ENCODE data around the gene RET.
A peak's percentile ranks its signal among the peaks of the same experiment; 100 is the strongest.

The RET gene

DNA sequence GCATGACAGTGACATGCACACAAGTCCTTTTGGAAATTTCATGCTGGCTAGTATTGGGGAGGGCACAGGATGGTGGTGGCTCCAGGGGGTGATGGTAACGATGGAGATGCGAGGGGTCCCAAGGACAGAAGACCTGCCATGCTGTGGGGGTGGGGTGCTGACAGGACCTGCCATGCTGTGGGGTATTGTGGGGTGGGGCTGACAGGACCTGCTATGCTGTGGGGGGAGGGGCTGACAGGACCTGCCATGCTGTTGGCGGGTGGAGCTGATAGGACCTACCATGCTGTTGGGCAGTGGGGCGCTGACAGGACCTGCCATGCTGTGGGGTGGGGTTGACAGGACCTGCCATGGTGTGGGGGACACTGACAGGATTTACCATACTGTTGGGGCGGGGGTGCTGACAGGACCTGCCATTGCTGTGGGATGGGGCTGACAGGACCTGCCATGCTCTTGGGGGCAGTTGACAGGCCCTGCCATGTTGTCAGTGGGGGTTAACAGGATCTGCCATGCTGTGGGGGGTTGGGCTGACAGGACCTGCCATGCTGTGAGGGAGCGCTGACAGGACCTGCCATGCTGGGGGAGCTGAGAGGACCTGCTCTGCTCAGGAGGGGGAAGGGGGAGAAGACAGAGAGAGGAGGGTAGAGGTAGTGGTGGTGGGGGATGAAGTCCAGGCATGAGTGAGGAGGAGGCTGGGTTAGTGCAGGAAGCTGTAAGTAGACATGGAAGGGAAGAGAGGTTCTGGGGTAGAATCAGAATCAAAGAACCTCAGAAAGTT is 36.2 kb upstream of the RET start:
- no peak overlapping the region for H3K4me3 ChIP-seq
- DNase-seq (ENCODE audit: low spot score) = no peak
- H3K27ac ChIP-seq = no peak overlapping the region
- TF ChIP-seq, protein P1, sequence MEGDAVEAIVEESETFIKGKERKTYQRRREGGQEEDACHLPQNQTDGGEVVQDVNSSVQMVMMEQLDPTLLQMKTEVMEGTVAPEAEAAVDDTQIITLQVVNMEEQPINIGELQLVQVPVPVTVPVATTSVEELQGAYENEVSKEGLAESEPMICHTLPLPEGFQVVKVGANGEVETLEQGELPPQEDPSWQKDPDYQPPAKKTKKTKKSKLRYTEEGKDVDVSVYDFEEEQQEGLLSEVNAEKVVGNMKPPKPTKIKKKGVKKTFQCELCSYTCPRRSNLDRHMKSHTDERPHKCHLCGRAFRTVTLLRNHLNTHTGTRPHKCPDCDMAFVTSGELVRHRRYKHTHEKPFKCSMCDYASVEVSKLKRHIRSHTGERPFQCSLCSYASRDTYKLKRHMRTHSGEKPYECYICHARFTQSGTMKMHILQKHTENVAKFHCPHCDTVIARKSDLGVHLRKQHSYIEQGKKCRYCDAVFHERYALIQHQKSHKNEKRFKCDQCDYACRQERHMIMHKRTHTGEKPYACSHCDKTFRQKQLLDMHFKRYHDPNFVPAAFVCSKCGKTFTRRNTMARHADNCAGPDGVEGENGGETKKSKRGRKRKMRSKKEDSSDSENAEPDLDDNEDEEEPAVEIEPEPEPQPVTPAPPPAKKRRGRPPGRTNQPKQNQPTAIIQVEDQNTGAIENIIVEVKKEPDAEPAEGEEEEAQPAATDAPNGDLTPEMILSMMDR (IDR thresholded peaks at IDR 0.05) = no peak

DNA sequence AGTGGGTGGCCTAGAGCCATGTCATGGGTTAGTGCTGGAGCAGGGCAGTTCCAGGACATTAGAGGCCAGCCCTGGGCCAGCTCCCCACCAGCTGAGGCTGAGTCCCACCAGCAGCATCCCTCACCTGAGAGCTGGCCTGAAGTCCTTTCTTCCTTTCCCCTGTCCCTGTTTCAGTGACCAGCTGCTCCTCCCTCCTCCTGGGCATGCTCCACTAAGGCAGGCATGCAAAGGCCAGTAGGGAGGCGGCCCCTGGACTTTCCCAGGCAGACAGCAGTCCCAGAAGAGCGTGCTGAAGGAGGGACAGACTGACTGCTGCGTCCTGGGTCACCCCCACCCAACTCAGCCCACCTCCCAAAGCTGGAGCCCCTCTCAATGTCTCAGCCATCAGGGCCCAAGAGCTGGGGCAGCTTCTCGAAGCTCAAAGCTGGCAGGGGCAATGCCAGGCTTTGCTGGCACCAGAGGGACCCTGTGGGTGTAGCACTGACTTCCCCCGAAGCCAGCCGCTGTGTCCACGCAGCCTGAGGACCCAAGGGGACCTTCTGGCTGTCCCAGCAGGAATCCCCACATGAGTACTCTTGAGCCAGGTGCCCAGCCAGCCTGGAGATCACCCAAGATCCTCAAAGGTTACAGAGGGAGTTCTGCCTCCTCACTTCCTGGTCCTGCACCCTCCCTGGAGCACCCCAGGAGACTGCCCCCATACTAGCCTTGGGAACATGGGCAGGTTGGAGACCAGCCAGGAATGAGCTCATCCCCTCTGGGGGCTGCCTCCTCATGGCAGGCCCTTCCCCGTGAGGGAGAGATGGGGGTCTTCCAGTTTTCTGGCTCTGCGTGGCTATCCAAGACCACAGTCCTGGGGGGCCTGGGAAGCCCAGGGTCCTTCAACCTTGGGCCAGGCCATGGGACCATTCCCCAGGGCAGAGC is 35.2 kb upstream of the RET start:
- Histone ChIP-seq H3K4me3 (no peak overlapping the region), H3K27ac (no peak overlapping the region)
- no peak for DNase-seq (ENCODE audit: low spot score)
- TF ChIP-seq, protein P1 (IDR thresholded peaks at IDR 0.05) = no peak

DNA sequence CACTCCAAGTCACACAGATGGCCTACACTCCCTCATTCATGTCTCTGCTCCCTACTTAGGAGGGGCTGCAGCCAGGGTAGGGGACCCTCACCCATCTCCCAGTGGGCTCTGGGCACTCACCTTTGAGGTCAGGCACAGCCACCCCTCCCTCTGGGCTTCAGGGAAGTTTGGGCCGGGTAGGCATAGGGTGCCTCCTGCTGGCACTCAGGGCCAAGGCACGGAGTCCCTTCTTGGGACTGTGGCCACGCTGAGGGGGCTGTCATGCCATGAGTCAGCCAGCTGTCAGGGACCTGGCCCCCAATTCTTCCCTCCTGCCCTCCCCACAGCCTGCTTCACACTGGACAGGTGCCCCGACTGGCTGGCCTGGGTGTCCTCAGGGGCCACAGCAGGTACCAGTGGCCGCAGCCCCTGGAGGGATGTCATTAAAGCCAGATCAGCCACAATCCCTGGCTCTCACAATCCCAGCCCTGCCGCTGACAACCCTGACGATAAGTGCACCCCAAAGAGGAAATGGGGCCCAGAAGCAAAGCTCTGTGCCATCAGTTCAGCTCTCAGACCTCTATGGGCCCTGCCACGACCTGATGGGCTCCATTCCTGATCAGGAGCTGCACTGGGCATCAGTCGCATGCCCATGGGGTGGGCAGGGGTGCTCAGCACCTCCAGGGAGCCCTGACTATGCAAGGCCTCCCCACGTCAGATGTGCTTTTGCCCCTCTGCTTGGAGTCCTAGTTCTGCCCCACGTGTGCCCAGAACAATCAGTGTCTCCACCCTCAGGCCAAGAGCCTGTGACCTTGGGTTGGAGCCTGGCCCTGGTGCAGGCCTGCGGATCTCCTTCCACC is 34.1 kb upstream of the RET start:
- peak; percentile 29 for DNase-seq (ENCODE audit: low spot score)
- TF ChIP-seq, protein P1 (IDR thresholded peaks at IDR 0.05) = no peak
- H3K27ac ChIP-seq = no peak overlapping the region
- H3K4me3 ChIP-seq = no peak overlapping the region

DNA sequence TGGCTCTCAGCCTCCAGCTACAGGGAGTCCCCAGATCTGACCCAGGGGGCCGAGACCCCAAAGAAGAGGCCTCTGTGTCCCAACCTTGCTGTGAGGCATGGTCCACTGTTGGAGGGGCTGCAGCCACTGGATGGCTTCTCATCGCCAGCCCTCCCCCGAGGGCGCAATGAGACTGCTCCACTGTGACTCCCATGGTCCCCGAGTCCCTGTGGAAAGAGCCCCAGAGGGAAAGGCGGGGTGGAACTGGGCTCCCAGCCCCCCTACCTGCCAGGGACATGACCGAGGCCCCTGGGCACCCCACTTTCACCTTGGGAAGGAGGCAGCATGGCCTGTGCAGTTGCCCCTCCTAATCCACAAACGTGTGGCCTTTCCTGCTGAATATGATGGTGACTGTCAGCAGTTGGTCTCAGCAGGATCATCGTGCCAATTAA is 33.5 kb upstream of the RET start:
- Histone ChIP-seq H3K27ac (no peak overlapping the region), H3K4me3 (no peak overlapping the region)
- TF ChIP-seq, protein P1 (IDR thresholded peaks at IDR 0.05) = no peak
- DNase-seq (ENCODE audit: low spot score) = peak; percentile 63

GRCh38 chr10:43043773-43044447 is 33.0 kb upstream of the RET start:
- TF ChIP-seq, protein P1 (IDR thresholded peaks at IDR 0.05) = no peak
- H3K4me3 ChIP-seq = no peak overlapping the region
- peak; percentile 61 for DNase-seq (ENCODE audit: low spot score)
- H3K27ac ChIP-seq = no peak overlapping the region

DNA sequence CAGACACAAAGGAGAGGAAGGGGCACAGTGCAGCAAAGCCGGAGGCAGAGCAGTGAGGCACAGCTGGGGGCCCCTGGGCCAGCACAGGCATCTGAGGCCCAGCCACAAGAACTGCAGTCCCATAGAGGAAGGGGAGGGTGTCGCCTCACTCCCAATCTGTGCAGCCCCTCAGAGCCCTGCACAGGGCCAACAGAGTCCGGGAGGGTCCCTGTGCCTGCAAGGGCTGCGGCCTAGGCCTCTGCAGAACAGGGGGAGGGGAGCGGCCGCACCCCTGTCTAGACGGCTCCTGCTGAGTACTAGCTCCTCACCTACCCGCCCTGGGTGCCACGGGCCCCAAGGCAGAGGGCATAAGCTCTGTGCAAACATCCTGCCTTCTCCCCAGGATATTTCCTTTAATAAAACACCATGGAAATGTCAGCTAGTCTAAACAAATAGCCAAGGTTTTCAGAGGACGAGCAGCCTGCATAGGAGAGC is 32.4 kb upstream of the RET start:
- DNase-seq (ENCODE audit: low spot score) = peak; percentile 50
- H3K4me3 ChIP-seq = no peak overlapping the region
- TF ChIP-seq, protein P1 (IDR thresholded peaks at IDR 0.05) = no peak
- H3K27ac ChIP-seq = no peak overlapping the region

All from coronary artery (tissue), 2 donors.